ENCODE data around the gene CTRB2.

The CTRB2 gene

GRCh38 chr16:75251280-75252048, 44.5 kb upstream of the CTRB2 start, which contains the start of gene BCAR1:
Gene BCAR1 (minus strand): TSS chr16:75251624. CDS start chr16:75251482, 142 bp downstream.
- TF ChIP-seq CTCF (IDR thresholded peaks at IDR 0.05; ENCODE audit: borderline replicate concordance, control extremely low read depth, extremely low read depth, insufficient read depth, missing control alignments) = peak; percentile 12
- in situ Hi-C loops (cut with MboI; ENCODE audit: low sequenced_read_pairs, unreplicated experiment) = no loop called here
- DNase-seq (ENCODE audit: low spot score) = peak; percentile 94

- TF ChIP-seq CTCF (IDR thresholded peaks at IDR 0.05; ENCODE audit: borderline replicate concordance, control extremely low read depth, extremely low read depth, insufficient read depth, missing control alignments) = no peak
- in situ Hi-C loops (cut with MboI; ENCODE audit: low sequenced_read_pairs, unreplicated experiment) = no loop called here
- peak; percentile 70 for DNase-seq (ENCODE audit: low spot score)
Observed at GRCh38 chr16:75250809-75251279, 43.9 kb upstream of the CTRB2 start.

- no peak for DNase-seq (ENCODE audit: low spot score)
- in situ Hi-C loops (cut with MboI; ENCODE audit: low sequenced_read_pairs, unreplicated experiment) = no loop called here
- TF ChIP-seq CTCF (IDR thresholded peaks at IDR 0.05; ENCODE audit: borderline replicate concordance, control extremely low read depth, extremely low read depth, insufficient read depth, missing control alignments) = no peak
Observed at GRCh38 chr16:75250089-75250808, 43.3 kb upstream of the CTRB2 start.

- no peak for TF ChIP-seq CTCF (IDR thresholded peaks at IDR 0.05; ENCODE audit: borderline replicate concordance, control extremely low read depth, extremely low read depth, insufficient read depth, missing control alignments)
- DNase-seq (ENCODE audit: low spot score) = no peak
- in situ Hi-C loops (cut with MboI; ENCODE audit: low sequenced_read_pairs, unreplicated experiment) = no loop called here
Observed at GRCh38 chr16:75249441-75249840, 42.5 kb upstream of the CTRB2 start.

- no peak for TF ChIP-seq CTCF (IDR thresholded peaks at IDR 0.05; ENCODE audit: borderline replicate concordance, control extremely low read depth, extremely low read depth, insufficient read depth, missing control alignments)
- DNase-seq (ENCODE audit: low spot score) = no peak
- in situ Hi-C loops (cut with MboI; ENCODE audit: low sequenced_read_pairs, unreplicated experiment) = no loop called here
Observed at GRCh38 chr16:75248536-75249380, 41.8 kb upstream of the CTRB2 start.

GRCh38 chr16:75248142-75248535, 41.2 kb upstream of the CTRB2 start:
- no peak for TF ChIP-seq CTCF (IDR thresholded peaks at IDR 0.05; ENCODE audit: borderline replicate concordance, control extremely low read depth, extremely low read depth, insufficient read depth, missing control alignments)
- DNase-seq (ENCODE audit: low spot score) = no peak
- in situ Hi-C loops (cut with MboI; ENCODE audit: low sequenced_read_pairs, unreplicated experiment) = no loop called here

Data from GM13976 (cell line).